Ascending aorta (tissue), 2 donors: ENCODE data around the gene GREB1. TPM values are rescaled to one million over a fixed set of nuclear protein-coding genes. Genes with fewer than 3 reads are reported as not detected.

Experiments used
- DNase-seq, 2 donors: peaks; one replicate each; pipeline ENCODE4 v3.0.0-alpha.2; 2019; ENCODE audit warnings: low spot score in 2 of 2
- H3K27ac ChIP-seq, 2 donors: fragments of 200-600 bp; sonication (generic); one replicate each; pipeline ENCODE4 v1.5.1; 2016 to 2017; ENCODE audit warnings: mild to moderate bottlenecking in 1 of 2
- H3K27me3 ChIP-seq: fragments of 200-600 bp; sonication (generic); one replicate; pipeline ENCODE4 v1.5.1; 2017
- H3K36me3 ChIP-seq, 2 donors: fragments of 200-600 bp; sonication (generic); one replicate each; pipeline ENCODE4 v1.5.1; 2016
- H3K4me1 ChIP-seq, 2 donors: fragments of 200-600 bp; sonication (generic); one replicate each; pipeline ENCODE4 v1.5.1; 2016 to 2017; ENCODE audit warnings: mild to moderate bottlenecking in 1 of 2
- H3K4me3 ChIP-seq, 2 donors: fragments of 200-600 bp; sonication (generic); one replicate each; pipeline ENCODE4 v1.5.1; 2016 to 2017; ENCODE audit warnings: mild to moderate bottlenecking in 1 of 2
- H3K9me3 ChIP-seq, 2 donors: fragments of 200-600 bp; sonication (generic); one replicate each; pipeline ENCODE4 v1.5.1; 2016
- intact Hi-C: fragments of 100-400 bp; cut with DNase I; formaldehyde crosslinking; loops from one replicate; pipeline ENCODE4 v1.15.1; 2023
- total RNA-seq: library from RNA; depleted of rRNA; stranded (reverse); fragments of >200 nt; gene quantifications from one replicate; pipeline ENCODE4 v1.1.0, GENCODE V29; 2016
- TF ChIP-seq, protein P1 (sequence below), 3 experiments: fragments of 200-600 bp in 2 of 3; fragments of 450-650 bp in 1 of 3; sonication (generic) in 2 of 3; IDR thresholded peaks; one replicate each; pipeline ENCODE4 v1.5.1; 2016 to 2019; ENCODE audit warnings: antibody characterized with exemption in 3 of 3, mild to moderate bottlenecking in 1 of 3, moderate library complexity in 1 of 3

The GREB1 gene
- total RNA-seq, 1 donor from 2014 or later: 5.9 TPM

- H3K36me3 ChIP-seq: no peaks in the 10 kb centered on the region
- intact Hi-C loops: no loop called here
- H3K27me3 ChIP-seq: no peaks in the 10 kb centered on the region
- TF ChIP-seq, protein P1, sequence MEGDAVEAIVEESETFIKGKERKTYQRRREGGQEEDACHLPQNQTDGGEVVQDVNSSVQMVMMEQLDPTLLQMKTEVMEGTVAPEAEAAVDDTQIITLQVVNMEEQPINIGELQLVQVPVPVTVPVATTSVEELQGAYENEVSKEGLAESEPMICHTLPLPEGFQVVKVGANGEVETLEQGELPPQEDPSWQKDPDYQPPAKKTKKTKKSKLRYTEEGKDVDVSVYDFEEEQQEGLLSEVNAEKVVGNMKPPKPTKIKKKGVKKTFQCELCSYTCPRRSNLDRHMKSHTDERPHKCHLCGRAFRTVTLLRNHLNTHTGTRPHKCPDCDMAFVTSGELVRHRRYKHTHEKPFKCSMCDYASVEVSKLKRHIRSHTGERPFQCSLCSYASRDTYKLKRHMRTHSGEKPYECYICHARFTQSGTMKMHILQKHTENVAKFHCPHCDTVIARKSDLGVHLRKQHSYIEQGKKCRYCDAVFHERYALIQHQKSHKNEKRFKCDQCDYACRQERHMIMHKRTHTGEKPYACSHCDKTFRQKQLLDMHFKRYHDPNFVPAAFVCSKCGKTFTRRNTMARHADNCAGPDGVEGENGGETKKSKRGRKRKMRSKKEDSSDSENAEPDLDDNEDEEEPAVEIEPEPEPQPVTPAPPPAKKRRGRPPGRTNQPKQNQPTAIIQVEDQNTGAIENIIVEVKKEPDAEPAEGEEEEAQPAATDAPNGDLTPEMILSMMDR (IDR thresholded peaks at IDR 0.05): no peak
- no peaks in the 10 kb centered on the region for H3K9me3 ChIP-seq
- no peaks in the 10 kb centered on the region for H3K4me1 ChIP-seq
- H3K27ac ChIP-seq: no peak overlapping the region
- no peak overlapping the region for H3K4me3 ChIP-seq
- DNase-seq: no peak
Observed at GRCh38 chr2:11563784-11564666, 30.2 kb downstream of the GREB1 start.

GRCh38 chr2:11564816-11565567 lies 31.1 kb downstream of the GREB1 start:
- intact Hi-C loops: no loop called here
- no peaks in the 10 kb centered on the region for H3K36me3 ChIP-seq
- no peaks in the 10 kb centered on the region for H3K9me3 ChIP-seq
- no peaks in the 10 kb centered on the region for H3K4me1 ChIP-seq
- no peak overlapping the region for H3K27ac ChIP-seq
- no peak for DNase-seq
- no peaks in the 10 kb centered on the region for H3K27me3 ChIP-seq
- no peak overlapping the region for H3K4me3 ChIP-seq
- TF ChIP-seq, protein P1 (IDR thresholded peaks at IDR 0.05): no peak

DNA sequence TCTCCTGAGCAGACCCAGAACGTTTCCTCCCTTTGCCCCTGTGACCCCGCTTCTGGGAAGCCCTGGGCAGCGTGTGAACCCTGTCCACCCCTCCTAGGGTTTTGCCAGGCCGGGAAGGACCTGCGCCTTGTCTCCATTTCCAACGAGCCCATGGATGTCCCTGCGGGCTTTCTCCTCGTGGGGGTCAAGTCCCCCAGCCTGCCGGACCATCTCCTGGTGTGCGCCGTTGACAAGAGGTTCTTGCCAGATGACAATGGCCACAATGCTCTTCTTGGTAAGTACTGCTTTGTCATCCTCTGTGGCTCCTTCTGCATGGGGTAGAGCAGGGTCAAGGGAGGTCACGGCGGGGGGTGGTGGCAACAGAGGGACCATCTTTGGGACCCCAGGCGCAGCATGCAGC lies 32.5 kb downstream of the GREB1 start:
- TF ChIP-seq, protein P1 (IDR thresholded peaks at IDR 0.05): no peak
- Histone ChIP-seq H3K27ac (no peak overlapping the region), H3K27me3 (no peaks in the 10 kb centered on the region), H3K4me3 (no peak overlapping the region), H3K9me3 (no peaks in the 10 kb centered on the region), H3K4me1 (no peaks in the 10 kb centered on the region), H3K36me3 (no peaks in the 10 kb centered on the region)
- DNase-seq: no peak
- intact Hi-C loops: no loop called here

DNA sequence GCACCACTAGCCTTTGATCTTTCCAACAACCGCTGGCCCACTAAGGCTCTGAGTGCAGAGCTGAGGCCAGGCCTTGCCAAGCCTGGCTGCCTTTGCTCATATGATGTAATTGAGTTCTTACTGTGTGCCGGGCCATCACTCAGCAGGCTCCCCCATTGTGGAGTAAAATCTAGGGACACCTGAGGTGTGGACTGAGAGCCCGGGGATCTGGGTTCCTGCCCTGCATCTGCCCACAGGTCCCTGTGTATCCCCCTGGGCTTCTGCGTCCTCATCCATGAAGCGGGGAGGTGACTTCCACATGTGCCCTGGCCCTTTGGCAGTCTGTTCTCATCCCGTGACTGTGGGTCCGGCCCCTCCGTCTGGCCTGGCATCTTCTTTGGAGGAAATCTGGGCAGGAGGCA lies 33.8 kb downstream of the GREB1 start:
- intact Hi-C loops: no loop called here
- no peaks in the 10 kb centered on the region for H3K9me3 ChIP-seq
- DNase-seq: peak in 1 of 2 donors; percentile 43
- H3K27me3 ChIP-seq: no peaks in the 10 kb centered on the region
- H3K36me3 ChIP-seq: no peaks in the 10 kb centered on the region
- H3K4me3 ChIP-seq: no peak overlapping the region
- TF ChIP-seq, protein P1 (IDR thresholded peaks at IDR 0.05): no peak
- H3K4me1 ChIP-seq: no peaks in the 10 kb centered on the region
- no peak overlapping the region for H3K27ac ChIP-seq

- H3K36me3 ChIP-seq: no peaks in the 10 kb centered on the region
- TF ChIP-seq, protein P1 (IDR thresholded peaks at IDR 0.05): no peak
- H3K4me3 ChIP-seq: no peak overlapping the region
- no peak overlapping the region for H3K27ac ChIP-seq
- no peak for DNase-seq
- intact Hi-C loops: no loop called here
- H3K4me1 ChIP-seq: no peaks in the 10 kb centered on the region
- H3K9me3 ChIP-seq: no peaks in the 10 kb centered on the region
- H3K27me3 ChIP-seq: no peaks in the 10 kb centered on the region
Observed at GRCh38 chr2:11568436-11568835, 34.6 kb downstream of the GREB1 start.
